GM12801 (cell line): ENCODE data around the gene ANKRD6.

ENCODE experiments used
- CTCF ChIP-seq: IDR thresholded peaks from one replicate; pipeline ENCODE4 v1.5.1; 2011; ENCODE audit warnings: control low read depth; ENCODE audit not compliant: insufficient read length; ENCODE audit errors: extremely low read depth

The ANKRD6 gene

GRCh38 chr6:89580997-89581666 lies 148.2 kb downstream of the ANKRD6 start:
- no peak for TF ChIP-seq CTCF

GRCh38 chr6:89581689-89582088 lies 148.7 kb downstream of the ANKRD6 start:
- TF ChIP-seq CTCF: no peak

GRCh38 chr6:89582669-89583325 lies 149.8 kb downstream of the ANKRD6 start:
- no peak for TF ChIP-seq CTCF

- TF ChIP-seq CTCF: no peak
Measured at GRCh38 chr6:89583559-89583958, 150.6 kb downstream of the ANKRD6 start.

- TF ChIP-seq CTCF: no peak
Measured at GRCh38 chr6:89584539-89584938, 151.6 kb downstream of the ANKRD6 start.

- TF ChIP-seq CTCF: no peak
Measured at GRCh38 chr6:89585154-89585553, 152.2 kb downstream of the ANKRD6 start.

- no peak for TF ChIP-seq CTCF
Measured at GRCh38 chr6:89589297-89590025, 156.5 kb downstream of the ANKRD6 start.
